Ascending aorta (tissue), 2 donors: ENCODE data around the gene SCG2. TPM values are rescaled to one million over a fixed set of nuclear protein-coding genes. Genes with fewer than 3 reads are reported as not detected.

Experiments
- DNase-seq, 2 donors: peaks; one replicate each; pipeline ENCODE4 v3.0.0-alpha.2; 2019; ENCODE audit warnings: low spot score in 2 of 2
- H3K27ac ChIP-seq, 2 donors: fragments of 200-600 bp; sonication (generic); one replicate each; pipeline ENCODE4 v1.5.1; 2016 to 2017; ENCODE audit warnings: mild to moderate bottlenecking in 1 of 2
- H3K27me3 ChIP-seq: fragments of 200-600 bp; sonication (generic); one replicate; pipeline ENCODE4 v1.5.1; 2017
- H3K36me3 ChIP-seq, 2 donors: fragments of 200-600 bp; sonication (generic); one replicate each; pipeline ENCODE4 v1.5.1; 2016
- H3K4me1 ChIP-seq, 2 donors: fragments of 200-600 bp; sonication (generic); one replicate each; pipeline ENCODE4 v1.5.1; 2016 to 2017; ENCODE audit warnings: mild to moderate bottlenecking in 1 of 2
- H3K4me3 ChIP-seq, 2 donors: fragments of 200-600 bp; sonication (generic); one replicate each; pipeline ENCODE4 v1.5.1; 2016 to 2017; ENCODE audit warnings: mild to moderate bottlenecking in 1 of 2
- H3K9me3 ChIP-seq, 2 donors: fragments of 200-600 bp; sonication (generic); one replicate each; pipeline ENCODE4 v1.5.1; 2016
- intact Hi-C: fragments of 100-400 bp; cut with DNase I; formaldehyde crosslinking; loops from one replicate; pipeline ENCODE4 v1.15.1; 2023
- total RNA-seq: library from RNA; depleted of rRNA; stranded (reverse); fragments of >200 nt; gene quantifications from one replicate; pipeline ENCODE4 v1.1.0, GENCODE V29; 2016
- TF ChIP-seq, protein P1 (sequence below), 3 experiments: fragments of 200-600 bp in 2 of 3; fragments of 450-650 bp in 1 of 3; sonication (generic) in 2 of 3; IDR thresholded peaks; one replicate each; pipeline ENCODE4 v1.5.1; 2016 to 2019; ENCODE audit warnings: antibody characterized with exemption in 3 of 3, mild to moderate bottlenecking in 1 of 3, moderate library complexity in 1 of 3

The SCG2 gene
- total RNA-seq, 1 donor from 2014 or later = 0.32 TPM

DNA sequence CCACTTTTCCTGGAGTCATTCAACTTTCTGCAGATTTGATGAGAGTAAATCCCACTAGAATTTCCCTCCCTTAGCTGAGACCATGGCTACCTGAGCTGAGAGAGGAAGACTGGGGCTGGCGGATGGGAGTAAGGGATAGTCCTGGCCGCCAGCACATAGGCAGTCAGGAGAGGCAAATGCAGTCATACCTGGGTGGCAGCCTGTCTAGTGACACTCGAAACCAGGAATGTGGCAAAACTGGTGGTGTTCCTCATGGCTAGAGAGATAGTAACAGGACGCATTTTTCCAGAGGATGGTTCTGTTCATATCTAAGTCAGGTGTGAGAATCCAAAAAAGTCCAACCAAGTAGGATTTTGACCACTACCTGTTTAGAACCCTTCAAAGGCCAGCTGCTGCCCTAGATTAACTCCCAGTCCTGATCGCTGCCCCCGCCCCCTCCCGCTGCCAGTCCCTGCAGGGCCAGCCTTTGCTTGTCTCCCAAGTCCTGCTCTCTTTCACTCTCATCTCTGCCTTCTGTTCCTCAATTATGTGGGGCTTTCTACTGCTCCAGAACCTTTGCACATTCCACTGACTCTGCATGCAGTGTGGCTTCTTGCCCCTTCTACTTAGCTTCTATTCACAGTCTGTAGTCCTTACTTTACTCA lies 17.4 kb upstream of the SCG2 start:
- no peaks in the 10 kb centered on the region for H3K4me1 ChIP-seq
- H3K9me3 ChIP-seq = no peaks in the 10 kb centered on the region
- intact Hi-C loops = loop anchor here (10.0 kb wide), 1 partner anchor 645 kb away; no protein-coding TSS in a partner anchor
- no peak for DNase-seq
- no peaks in the 10 kb centered on the region for H3K27me3 ChIP-seq
- TF ChIP-seq, protein P1, sequence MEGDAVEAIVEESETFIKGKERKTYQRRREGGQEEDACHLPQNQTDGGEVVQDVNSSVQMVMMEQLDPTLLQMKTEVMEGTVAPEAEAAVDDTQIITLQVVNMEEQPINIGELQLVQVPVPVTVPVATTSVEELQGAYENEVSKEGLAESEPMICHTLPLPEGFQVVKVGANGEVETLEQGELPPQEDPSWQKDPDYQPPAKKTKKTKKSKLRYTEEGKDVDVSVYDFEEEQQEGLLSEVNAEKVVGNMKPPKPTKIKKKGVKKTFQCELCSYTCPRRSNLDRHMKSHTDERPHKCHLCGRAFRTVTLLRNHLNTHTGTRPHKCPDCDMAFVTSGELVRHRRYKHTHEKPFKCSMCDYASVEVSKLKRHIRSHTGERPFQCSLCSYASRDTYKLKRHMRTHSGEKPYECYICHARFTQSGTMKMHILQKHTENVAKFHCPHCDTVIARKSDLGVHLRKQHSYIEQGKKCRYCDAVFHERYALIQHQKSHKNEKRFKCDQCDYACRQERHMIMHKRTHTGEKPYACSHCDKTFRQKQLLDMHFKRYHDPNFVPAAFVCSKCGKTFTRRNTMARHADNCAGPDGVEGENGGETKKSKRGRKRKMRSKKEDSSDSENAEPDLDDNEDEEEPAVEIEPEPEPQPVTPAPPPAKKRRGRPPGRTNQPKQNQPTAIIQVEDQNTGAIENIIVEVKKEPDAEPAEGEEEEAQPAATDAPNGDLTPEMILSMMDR (IDR thresholded peaks at IDR 0.05) = no peak
- H3K36me3 ChIP-seq = no peaks in the 10 kb centered on the region
- no peak overlapping the region for H3K27ac ChIP-seq
- H3K4me3 ChIP-seq = no peak overlapping the region

DNA sequence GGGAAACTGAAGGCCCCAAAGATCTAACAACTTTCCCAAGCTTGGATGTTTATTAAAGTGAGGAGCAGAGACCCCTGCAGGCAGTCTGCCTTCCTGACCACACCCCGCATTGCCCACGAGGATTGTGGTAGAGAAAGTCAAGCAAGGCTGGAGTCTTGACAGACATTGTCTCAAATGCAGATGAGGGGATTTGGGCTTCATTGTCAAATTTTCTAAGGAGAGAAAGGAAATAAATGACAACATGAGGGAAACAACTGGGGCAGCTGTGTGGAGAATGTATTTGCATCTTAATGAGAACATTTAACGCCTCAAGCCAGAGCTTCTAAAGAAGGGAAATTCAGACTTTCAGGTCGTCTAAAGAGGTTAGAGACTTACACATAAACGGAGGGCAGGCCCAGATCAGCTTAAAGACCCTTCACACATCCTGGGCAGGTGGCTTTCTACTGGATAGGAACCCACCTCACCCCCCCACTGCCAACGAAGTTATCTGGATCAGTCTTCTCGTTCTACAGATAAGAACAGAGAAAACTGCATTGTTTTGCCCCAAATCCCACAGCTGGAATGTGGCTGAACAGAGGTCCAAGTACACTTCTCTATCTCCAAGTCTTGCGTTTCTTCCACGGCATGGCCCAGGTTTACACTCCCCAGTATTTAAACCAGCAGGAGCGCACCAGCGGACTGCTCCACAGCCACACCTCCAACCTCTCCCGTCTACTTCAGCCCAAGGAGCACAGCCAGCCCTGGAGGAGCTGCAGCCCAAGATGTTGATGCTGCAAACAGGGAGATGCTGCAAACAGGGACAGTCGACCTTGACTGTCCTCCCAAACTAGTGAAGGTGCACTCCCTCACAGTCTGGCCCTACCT lies 16.2 kb upstream of the SCG2 start:
- no peak overlapping the region for H3K4me3 ChIP-seq
- intact Hi-C loops = loop anchor here (10.0 kb wide), 1 partner anchor 644 kb away; no protein-coding TSS in a partner anchor
- no peak overlapping the region for H3K27ac ChIP-seq
- H3K36me3 ChIP-seq = no peaks in the 10 kb centered on the region
- no peak for DNase-seq
- H3K27me3 ChIP-seq = no peaks in the 10 kb centered on the region
- TF ChIP-seq, protein P1 (IDR thresholded peaks at IDR 0.05) = no peak
- no peaks in the 10 kb centered on the region for H3K9me3 ChIP-seq
- H3K4me1 ChIP-seq = peaks cover 0 to 1% of the 10 kb centered on the region in 2 donors

DNA sequence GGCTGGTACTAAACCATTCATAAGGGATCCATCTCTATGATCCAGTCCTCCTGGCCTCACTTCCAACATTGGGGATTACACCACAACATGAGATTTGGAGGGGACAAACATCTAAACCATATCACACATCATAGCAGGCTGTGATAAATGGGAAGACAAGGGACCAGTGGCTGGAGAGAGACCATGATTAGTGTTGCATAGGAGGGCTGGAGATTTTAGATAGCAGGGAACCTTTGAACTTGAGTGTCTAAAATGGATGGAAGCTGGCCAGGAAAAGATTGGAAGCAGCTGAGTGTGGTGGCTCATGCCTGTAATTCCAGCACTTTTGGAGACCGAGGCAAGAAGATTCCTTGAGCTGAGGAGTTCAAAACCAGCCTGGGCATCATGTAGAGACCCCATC lies 12.4 kb upstream of the SCG2 start:
- no peak overlapping the region for H3K4me3 ChIP-seq
- H3K36me3 ChIP-seq = no peaks in the 10 kb centered on the region
- H3K27me3 ChIP-seq = no peaks in the 10 kb centered on the region
- TF ChIP-seq, protein P1 (IDR thresholded peaks at IDR 0.05) = no peak
- H3K4me1 ChIP-seq = peaks cover 0 to 9% of the 10 kb centered on the region in 2 donors
- H3K9me3 ChIP-seq = no peaks in the 10 kb centered on the region
- intact Hi-C loops = loop anchor here (5.0 to 10.0 kb wide), 2 partner anchors 113 to 640 kb away; no protein-coding TSS in a partner anchor
- no peak for DNase-seq
- H3K27ac ChIP-seq = no peak overlapping the region

DNA sequence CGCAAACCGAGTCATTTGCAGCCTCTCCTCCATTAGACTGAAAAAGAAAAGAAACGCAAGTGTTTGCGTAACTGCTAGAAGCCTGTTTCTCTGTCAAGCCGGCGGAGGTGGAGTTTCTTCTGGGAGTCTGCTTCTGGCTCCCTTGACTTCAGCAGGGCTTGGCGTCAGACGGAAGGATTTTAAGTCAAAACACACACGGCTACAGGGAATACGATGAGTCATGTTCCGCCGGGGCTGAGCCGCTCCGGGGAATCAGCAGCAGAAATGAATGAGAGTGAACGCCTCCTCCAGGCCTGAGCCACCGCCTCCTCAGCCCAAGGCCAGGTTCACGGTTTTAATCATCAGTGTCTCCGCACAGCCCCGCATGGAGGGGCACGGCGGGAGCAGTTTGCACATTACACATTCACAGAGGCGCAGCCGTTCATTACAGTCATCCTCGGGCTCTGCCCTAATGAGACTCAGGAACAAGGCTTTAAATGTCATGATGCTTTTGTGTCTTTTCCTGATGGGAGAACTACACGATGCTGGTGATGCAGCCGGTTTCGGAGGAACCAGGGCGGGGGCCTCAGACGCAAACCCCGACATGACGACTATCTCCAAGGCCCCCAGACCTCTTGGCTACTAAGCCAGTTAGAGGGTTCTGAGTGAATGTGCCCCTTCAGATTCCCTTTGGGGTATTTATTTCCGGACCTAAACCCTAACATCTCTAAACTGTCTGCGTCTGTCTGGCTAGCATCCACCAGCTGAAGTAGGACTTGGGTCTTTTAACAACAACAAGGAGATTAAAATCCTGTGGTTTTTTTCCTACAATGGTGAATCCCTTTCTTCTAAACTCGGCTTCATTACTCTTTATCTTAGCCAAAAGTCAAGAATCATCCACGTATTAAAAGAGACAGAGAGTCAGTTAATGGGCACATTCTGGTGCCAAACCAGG lies 11.1 kb upstream of the SCG2 start:
- TF ChIP-seq, protein P1 (IDR thresholded peaks at IDR 0.05) = peak in 2 of 3 experiments; percentile 7 to 15
- H3K9me3 ChIP-seq = no peaks in the 10 kb centered on the region
- intact Hi-C loops = loop anchor here (2.0 to 10.0 kb wide), 3 partner anchors 114 to 638 kb away; no protein-coding TSS in a partner anchor

DNA sequence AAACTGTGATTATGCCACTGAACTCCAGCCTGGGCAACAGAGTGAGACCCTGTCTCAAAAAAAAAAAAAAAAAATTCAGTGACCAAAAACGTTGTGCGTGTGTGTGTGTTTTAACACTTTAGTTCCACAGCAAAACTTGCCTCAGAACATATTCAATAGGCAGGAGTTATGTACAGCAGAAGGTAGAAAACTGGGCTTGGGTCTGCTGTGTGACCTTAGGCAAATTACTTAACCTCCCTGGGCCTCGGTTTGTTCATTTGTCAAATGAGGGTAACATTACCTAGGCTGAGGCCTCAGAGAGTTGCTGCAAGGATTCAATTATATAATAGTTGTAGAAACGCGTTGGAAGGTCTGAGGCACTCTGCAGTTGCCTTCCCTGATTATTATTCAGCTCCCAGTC lies 10.3 kb upstream of the SCG2 start:
- no peaks in the 10 kb centered on the region for H3K27me3 ChIP-seq
- H3K27ac ChIP-seq = peak overlapping the region; percentile 71 to 77
- TF ChIP-seq, protein P1 (IDR thresholded peaks at IDR 0.05) = no peak
- H3K4me1 ChIP-seq = peaks cover 0 to 9% of the 10 kb centered on the region in 2 donors
- peak overlapping the region; percentile 37 to 43 for H3K4me3 ChIP-seq
- H3K9me3 ChIP-seq = no peaks in the 10 kb centered on the region
- intact Hi-C loops = loop anchor here (2.0 to 10.0 kb wide), 3 partner anchors 115 to 638 kb away; no protein-coding TSS in a partner anchor
- no peaks in the 10 kb centered on the region for H3K36me3 ChIP-seq
- no peak for DNase-seq

More for the DNA sequence above, 11.1 kb upstream of the SCG2 start:
- H3K27ac ChIP-seq = peak overlapping the region; percentile 71 to 77
- peaks cover 0 to 9% of the 10 kb centered on the region in 2 donors for H3K4me1 ChIP-seq
- H3K4me3 ChIP-seq = peak overlapping the region; percentile 37 to 43
- H3K36me3 ChIP-seq = no peaks in the 10 kb centered on the region
- DNase-seq = peak; percentile 59 to 94
- H3K27me3 ChIP-seq = no peaks in the 10 kb centered on the region
